Cardiac fibroblast (primary cell): ENCODE measurements around the gene EID1.

ENCODE experiments used
- DNase-seq, 2 donors: peaks; one replicate each; pipeline versions ENCODE4 v3.0.0 to v3.0.0-alpha.2; 2010; ENCODE audit warnings: low read depth in 2 of 2
- H3K4me3 ChIP-seq, 2 donors: replicated peaks in 1 of 2; 1 replicate in 1 of 2; 2 replicates in 1 of 2; pipeline ENCODE4 v1.5.1; 2011; ENCODE audit warnings: low read depth in 2 of 2, low read length in 2 of 2, mild to moderate bottlenecking in 2 of 2, moderate library complexity in 1 of 2
- TF ChIP-seq, protein P1 (sequence below): IDR thresholded peaks from one replicate; pipeline ENCODE4 v1.5.1; 2011; ENCODE audit warnings: low read depth, mild to moderate bottlenecking, low read length, inconsistent platforms

Gene EID1

DNA sequence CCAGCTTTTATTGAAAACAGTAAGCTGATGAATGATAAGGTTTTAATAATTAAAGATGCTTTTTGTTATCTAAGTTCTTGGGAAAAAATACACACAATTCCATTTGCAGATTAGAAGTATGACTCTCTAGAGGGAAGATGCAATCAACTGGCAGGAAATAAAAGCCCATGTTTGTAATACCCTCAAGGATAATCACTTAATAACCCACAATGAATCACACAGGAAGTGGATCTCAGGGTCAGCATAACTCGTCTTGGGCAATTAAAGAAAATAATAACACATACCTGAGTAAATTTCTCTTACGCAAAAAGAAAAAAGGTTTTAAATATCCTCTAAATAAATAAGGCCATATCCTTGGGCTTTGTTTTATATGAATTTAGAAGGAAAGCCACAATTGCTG, 9.4 kb upstream of the EID1 start:
- DNase-seq, result peak; percentile 74 to 88
- H3K4me3 ChIP-seq, result no peak overlapping the region
- TF ChIP-seq, protein P1, sequence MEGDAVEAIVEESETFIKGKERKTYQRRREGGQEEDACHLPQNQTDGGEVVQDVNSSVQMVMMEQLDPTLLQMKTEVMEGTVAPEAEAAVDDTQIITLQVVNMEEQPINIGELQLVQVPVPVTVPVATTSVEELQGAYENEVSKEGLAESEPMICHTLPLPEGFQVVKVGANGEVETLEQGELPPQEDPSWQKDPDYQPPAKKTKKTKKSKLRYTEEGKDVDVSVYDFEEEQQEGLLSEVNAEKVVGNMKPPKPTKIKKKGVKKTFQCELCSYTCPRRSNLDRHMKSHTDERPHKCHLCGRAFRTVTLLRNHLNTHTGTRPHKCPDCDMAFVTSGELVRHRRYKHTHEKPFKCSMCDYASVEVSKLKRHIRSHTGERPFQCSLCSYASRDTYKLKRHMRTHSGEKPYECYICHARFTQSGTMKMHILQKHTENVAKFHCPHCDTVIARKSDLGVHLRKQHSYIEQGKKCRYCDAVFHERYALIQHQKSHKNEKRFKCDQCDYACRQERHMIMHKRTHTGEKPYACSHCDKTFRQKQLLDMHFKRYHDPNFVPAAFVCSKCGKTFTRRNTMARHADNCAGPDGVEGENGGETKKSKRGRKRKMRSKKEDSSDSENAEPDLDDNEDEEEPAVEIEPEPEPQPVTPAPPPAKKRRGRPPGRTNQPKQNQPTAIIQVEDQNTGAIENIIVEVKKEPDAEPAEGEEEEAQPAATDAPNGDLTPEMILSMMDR, result no peak

DNA sequence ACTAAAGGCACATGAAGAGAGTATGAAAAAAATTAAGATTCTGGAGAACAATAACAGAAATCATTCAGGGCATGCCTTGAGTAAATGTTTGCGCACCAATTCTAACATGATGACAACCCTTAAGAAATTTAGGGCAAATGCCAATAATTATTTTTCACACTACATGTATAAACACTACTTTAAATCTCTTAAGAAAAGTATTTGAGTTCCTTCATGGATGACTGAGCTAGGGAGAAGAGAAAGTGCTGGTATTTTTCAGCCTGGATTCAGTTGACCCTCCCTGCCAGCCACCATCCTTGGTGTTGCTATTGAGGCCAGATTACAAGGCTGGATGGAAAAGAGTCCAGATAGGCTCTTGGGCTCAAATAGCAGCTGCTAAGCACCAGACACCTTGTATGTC, 8.0 kb upstream of the EID1 start:
- no peak overlapping the region for H3K4me3 ChIP-seq
- TF ChIP-seq, protein P1, result no peak
- no peak for DNase-seq

DNA sequence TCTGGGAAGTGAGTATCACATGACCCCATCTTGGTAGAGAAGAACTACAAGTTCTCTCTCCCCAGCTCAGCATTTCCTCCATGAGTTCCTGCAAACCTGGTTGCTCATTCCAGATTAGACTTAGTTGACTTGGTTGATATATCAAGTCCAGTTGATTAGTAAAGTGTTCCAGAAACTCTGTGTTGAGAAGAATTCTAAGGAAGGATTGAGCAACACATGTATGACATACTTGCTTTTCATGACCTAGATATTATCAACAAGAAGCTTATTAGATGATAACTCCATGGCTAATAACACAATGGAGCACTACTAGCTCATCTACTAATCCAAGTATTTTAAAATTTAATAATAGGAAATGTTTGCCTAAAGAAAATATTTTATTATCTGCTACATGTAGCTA, 6.4 kb upstream of the EID1 start:
- DNase-seq, result peak in 1 of 2 donors; percentile 33
- TF ChIP-seq, protein P1, result no peak
- H3K4me3 ChIP-seq, result no peak overlapping the region

DNA sequence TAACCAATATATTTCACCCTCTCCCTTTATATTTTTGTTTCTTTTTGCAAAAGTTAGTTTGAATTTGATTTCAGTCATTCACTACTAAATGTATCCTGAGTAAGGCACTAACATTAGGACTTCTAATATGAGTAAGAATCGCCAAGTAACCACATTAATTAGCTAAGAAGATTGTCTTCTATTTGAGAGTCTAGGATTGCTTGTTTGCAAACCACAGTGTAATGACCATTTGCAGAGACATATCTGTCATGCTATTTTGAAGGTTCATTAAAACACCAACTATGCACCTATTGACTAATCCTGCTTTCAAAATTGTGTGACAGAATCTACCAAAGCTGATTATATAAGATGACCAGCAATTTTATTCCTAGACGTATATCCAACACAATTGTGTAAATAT, 5.3 kb upstream of the EID1 start:
- no peak for DNase-seq
- H3K4me3 ChIP-seq, result no peak overlapping the region
- TF ChIP-seq, protein P1, result no peak

DNA sequence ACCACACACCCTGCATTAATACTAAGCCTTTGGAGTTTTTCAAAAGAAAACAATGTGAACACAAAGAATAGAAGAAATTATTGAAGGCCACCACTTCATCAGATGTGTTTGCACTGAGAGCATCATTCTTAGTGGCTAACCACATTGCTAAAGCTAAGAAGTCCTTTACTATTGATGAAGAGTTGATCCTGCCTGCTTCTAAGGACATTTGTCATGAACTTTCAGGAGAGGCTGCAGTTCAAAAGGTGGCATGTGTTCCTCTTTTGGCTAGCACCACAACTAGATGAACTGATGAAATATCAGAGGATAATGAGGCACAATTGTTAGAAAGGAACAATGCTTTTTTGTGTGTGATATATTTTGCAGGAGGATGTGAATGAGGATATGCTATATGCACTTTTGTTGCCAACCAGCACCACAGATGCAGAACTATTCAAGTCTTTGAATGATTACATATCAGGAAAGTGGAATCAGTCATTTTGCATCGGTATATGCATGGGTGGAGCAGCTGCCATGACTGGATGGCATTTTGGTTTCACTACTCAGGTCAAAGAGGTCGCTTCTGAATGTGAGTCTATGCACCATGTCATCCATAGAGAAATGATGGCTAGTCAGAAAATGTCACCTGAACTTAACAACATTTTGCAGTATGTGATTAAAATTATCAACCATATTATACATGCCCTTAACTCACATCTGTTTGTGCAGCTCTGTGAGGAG, 2.5 kb upstream of the EID1 start:
- H3K4me3 ChIP-seq, result no peak overlapping the region
- DNase-seq, result no peak
- TF ChIP-seq, protein P1, result no peak

DNA sequence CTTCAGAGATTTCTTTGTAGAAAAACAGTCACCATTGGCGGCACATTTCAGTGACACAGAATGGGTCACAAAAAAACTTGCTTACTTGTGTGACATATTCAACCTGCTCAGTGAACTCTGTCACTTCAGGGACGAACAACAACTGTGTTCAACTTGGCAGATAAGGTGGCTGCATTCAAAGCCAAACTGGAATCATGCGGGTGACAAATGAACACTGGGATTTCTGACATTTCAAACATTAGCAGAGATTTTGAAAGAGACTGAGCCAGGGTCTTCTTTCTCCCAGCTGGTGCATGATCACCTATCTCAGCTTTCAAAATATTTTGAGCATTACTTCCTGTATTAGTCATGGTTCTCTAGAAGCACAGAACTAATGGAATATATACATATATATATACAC, 1.9 kb upstream of the EID1 start:
- H3K4me3 ChIP-seq, result no peak overlapping the region
- no peak for DNase-seq
- TF ChIP-seq, protein P1, result no peak

DNA sequence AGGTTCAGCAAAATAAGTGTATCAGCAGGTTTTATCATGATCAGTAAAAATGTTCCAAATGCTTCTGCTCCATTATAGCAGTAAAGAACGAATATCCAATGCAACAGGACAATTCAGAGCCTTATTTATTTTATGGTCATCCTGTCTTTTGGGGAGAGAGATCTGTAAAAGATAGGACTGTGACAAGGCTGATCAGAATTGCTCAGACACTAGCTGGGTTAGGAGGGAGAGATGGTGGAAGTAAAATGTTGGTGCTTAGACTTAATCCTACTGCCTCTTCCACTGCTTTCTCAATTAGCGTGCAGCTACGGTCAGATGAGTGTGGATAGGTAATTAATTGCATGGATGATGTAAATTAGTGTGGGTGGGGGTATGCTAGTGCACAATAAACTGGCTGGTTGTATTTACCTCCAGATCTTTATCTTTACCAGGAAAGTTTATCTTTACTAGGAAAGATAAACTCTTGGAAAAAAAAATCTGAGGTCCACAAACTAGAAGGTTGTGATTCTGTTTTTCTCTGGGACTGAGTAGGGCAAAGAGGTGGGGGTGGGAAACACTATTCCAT, 2.2 kb downstream of the EID1 start:
- DNase-seq, result no peak
- TF ChIP-seq, protein P1, result no peak
- no peak overlapping the region for H3K4me3 ChIP-seq
